Astrocyte of the spinal cord (primary cell): ENCODE data around the gene LDLRAD4.

Experiments
- DNase-seq: peaks from one replicate; pipeline ENCODE4 v3.0.0; 2011; ENCODE audit warnings: low read depth, low spot score
- H3K4me3 ChIP-seq: 2 replicates; pipeline ENCODE4 v1.5.1; 2011; ENCODE audit warnings: low read depth, mild to moderate bottlenecking, low read length, moderate library complexity
- in situ Hi-C: cut with HindIII; loops from 2 replicates; pipeline ENCODE4 v1.10.0; 2017; ENCODE audit warnings: low sequenced_read_pairs
- TF ChIP-seq, protein P1 (sequence below): IDR thresholded peaks from 2 replicates; pipeline ENCODE4 v1.5.1; 2012; ENCODE audit warnings: low read depth, mild to moderate bottlenecking, low read length, inconsistent platforms

Gene LDLRAD4

DNA sequence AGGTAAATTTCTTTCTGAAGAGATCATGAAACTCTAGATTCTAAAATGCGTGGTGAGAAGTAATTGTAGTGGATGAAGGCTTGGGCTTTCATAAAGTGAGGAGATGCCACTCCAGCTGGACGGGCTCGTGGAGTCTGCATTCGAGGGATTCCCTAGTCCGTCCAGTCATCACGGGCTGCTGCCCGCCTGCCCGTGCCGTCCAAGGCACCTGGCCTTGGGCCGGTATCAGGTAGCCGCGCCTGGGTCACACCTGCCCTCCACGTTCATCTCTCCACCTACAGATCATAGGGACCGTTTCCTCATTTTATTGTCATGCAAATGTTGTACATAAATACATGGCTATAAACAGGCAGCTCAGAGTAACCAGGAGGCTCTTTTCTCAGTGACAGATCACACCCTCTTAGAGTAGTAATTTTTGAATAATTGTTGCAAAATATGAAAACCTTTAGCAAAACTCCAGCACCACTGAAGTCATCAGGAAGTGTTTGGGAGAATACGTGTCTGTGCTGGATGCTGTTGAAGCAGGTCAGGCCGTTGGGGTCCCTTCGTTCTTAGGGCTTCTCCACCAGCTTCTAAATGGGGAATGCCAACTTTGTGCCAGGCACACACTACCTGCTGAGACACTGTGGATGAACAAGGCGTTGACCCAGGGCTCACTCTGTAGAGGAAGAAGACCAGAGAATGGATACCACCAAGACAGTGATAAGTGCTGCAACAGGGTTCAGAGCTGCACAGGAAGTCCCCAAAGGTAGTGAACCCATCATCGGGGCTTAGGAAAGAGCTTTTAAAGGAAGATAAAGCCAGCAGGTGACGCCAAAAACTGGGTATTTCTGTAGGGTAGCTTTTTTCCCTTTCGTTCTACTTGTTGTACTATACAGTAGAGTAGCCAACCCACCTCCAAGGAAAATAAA, 395.3 kb downstream of the LDLRAD4 start:
- H3K4me3 ChIP-seq, result no peak overlapping the region
- TF ChIP-seq, protein P1, sequence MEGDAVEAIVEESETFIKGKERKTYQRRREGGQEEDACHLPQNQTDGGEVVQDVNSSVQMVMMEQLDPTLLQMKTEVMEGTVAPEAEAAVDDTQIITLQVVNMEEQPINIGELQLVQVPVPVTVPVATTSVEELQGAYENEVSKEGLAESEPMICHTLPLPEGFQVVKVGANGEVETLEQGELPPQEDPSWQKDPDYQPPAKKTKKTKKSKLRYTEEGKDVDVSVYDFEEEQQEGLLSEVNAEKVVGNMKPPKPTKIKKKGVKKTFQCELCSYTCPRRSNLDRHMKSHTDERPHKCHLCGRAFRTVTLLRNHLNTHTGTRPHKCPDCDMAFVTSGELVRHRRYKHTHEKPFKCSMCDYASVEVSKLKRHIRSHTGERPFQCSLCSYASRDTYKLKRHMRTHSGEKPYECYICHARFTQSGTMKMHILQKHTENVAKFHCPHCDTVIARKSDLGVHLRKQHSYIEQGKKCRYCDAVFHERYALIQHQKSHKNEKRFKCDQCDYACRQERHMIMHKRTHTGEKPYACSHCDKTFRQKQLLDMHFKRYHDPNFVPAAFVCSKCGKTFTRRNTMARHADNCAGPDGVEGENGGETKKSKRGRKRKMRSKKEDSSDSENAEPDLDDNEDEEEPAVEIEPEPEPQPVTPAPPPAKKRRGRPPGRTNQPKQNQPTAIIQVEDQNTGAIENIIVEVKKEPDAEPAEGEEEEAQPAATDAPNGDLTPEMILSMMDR, result no peak
- in situ Hi-C loops, result no loop called here
- no peak for DNase-seq

DNA sequence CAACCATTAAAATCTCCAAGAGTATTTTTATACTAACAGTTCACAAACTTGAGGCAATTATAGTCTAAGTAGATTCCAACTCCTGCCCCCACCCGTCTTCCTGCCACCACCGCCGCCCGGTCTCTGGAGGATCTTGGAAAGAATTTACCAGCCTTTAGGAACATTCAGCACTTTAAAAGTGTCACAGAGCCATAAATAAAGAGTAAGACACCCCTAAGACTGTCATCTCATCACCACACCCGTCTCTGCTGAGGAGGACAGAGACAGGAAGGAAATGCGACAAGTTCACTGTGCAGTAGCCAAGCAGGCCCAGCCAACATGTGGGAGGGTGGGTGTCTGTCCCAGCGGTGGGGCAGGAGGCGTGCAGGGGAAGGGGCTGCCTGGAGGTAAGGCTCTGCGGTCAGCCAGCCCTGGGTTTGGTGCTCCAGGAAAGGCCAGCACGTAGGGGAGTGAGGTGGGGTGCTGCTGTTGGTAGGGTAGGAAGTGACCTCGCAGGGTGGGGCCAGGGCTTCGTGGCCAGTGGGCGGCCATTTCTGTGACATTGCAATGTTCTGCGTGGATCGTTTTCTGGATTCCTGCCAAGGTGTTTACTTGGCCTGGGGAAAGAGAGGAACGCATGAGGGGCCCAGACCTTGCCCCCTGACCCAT, 396.2 kb downstream of the LDLRAD4 start:
- no peak overlapping the region for H3K4me3 ChIP-seq

DNA sequence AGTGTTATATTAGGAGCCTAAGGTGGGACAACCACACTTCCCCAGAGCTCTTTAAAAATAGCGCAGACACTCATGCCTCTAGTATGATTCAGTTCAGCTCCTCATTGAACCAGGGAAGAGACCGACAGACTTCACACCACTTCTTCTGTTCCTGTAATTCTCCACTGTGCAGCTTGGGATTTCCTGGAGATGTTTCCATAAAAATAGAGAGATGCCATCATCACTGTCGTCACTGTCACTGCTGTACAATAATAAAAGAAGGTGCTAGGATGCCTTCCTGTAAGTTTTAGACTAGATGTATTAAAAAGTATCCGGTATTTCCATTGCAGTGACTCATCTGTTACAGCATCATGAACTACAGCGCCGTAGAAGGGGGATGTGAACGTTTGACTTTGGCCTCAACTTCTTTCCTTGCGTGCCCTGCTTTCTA, 396.9 kb downstream of the LDLRAD4 start:
- no peak overlapping the region for H3K4me3 ChIP-seq
- in situ Hi-C loops, result no loop called here
- TF ChIP-seq, protein P1, result no peak
- DNase-seq, result peak; percentile 5

More for the DNA sequence above, 396.2 kb downstream of the LDLRAD4 start:
- TF ChIP-seq, protein P1, result no peak
- no peak for DNase-seq
- in situ Hi-C loops, result no loop called here

DNA sequence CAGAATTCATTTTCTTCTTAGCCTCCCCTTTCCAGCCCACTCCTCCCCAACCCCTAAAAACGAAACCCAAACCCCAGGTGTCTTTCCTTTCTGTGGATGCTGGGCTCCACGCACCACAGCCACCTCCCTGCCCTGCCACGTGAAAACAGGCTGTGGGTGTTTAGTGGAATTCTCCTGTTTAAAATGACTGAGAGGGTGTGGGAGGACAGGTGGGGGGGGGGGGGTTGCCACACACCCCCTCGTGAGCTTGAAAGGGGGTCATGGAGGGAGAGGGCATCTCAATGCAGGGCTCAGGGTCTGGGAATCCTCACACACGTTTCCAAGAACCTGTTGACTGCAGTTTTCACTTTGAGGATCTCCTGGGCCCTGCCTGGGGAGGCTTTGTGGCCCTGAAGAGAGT, 397.5 kb downstream of the LDLRAD4 start:
- DNase-seq, result no peak
- TF ChIP-seq, protein P1, result no peak
- in situ Hi-C loops, result no loop called here
- H3K4me3 ChIP-seq, result no peak overlapping the region

DNA sequence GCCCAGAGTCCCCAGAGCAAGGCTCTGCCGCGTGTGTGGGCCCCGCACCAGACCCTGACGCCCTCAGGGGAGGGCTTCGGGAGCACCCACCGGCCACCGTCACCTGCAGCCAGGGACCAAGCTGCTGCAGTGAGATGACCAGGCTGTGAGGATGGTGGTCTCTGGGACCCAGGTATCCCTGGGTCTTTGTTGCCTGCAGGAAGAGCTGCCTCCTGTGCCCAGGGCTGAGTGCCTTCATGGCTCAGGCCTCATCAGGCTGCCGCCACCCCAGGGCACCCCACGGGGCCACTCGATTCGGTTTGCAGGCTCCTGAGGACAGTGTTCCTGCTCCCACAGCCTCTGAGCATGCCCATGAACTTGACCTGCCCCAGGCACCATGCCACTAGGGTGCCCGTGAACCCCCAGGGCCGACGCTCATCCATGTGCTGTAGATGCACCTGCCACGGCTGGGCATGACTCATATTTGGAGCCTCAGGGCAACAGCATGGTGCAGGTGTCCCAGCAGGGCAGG, 398.0 kb downstream of the LDLRAD4 start:
- DNase-seq, result no peak
- H3K4me3 ChIP-seq, result no peak overlapping the region
- in situ Hi-C loops, result no loop called here
- TF ChIP-seq, protein P1, result no peak

DNA sequence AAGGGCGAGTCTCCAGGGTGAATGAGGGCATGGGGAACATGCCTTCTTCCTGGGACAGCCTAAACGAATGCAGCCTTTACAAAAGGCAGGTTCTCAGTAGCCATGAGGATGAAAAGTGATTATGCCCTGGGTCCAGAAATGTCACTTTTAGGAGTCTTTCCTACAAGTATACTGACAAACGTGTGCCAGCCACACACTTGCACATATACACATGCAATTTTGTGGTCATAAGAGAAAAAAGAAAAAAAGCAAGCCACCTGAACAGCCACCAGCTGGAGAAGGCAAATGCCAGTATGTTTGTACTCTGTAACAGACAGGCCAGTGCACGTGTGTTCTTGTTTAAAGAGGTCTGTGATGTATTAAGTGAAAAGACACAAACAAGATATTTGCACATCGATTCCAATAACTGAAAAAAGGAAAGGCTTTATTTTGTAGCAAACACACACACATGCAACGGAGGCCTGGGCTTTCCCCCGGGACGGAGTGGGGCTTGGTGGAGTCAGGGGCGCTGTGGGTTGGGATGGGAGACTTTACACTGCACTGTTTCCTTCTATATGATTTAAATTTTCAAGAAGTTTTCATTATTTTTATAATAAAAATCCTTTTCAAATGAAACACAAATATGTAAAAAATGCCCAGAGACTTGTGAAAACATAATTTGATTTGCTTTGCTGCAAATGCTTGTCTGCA, 399.4 kb downstream of the LDLRAD4 start:
- no peak overlapping the region for H3K4me3 ChIP-seq
- TF ChIP-seq, protein P1, result no peak
- no peak for DNase-seq
- in situ Hi-C loops, result no loop called here
